SK-N-MC (cell line): ENCODE measurements around the gene C12orf56.

ENCODE experiments used
- EZH2 ChIP-seq: fragments of 200-600 bp; sonication (generic); IDR thresholded peaks from one replicate; pipeline ENCODE4 v1.6.1; 2017; ENCODE audit warnings: antibody characterized with exemption
- POLR2AphosphoS5 ChIP-seq: IDR thresholded peaks from 2 replicates; pipeline ENCODE4 v1.6.1; 2012; ENCODE audit warnings: mild to moderate bottlenecking, low read depth, low read length, borderline replicate concordance

GRCh38 chr12:64323006-64323405 lies 67.6 kb downstream of the C12orf56 start:
- TF ChIP-seq EZH2 (no peak), POLR2AphosphoS5 (no peak)
